ENCODE results near the gene SLC39A7. TPM values are rescaled to one million over a fixed set of nuclear protein-coding genes. Genes with fewer than 3 reads are reported as not detected.

The SLC39A7 gene
- total RNA-seq, 1 donor from 2014 or later = 46.0 TPM

- ATAC-seq (ENCODE audit: poor library complexity) (no peak), DNase-seq (no peak)
- intact Hi-C loops (cut with DNase I) = no loop called here
These were observed 32.4 kb upstream of the SLC39A7 start for GRCh38 chr6:33168284-33168601.

- DNase-seq = no peak
- no peak for ATAC-seq (ENCODE audit: poor library complexity)
- intact Hi-C loops (cut with DNase I) = no loop called here
These were observed 32.0 kb upstream of the SLC39A7 start for GRCh38 chr6:33168639-33169038.

DNA sequence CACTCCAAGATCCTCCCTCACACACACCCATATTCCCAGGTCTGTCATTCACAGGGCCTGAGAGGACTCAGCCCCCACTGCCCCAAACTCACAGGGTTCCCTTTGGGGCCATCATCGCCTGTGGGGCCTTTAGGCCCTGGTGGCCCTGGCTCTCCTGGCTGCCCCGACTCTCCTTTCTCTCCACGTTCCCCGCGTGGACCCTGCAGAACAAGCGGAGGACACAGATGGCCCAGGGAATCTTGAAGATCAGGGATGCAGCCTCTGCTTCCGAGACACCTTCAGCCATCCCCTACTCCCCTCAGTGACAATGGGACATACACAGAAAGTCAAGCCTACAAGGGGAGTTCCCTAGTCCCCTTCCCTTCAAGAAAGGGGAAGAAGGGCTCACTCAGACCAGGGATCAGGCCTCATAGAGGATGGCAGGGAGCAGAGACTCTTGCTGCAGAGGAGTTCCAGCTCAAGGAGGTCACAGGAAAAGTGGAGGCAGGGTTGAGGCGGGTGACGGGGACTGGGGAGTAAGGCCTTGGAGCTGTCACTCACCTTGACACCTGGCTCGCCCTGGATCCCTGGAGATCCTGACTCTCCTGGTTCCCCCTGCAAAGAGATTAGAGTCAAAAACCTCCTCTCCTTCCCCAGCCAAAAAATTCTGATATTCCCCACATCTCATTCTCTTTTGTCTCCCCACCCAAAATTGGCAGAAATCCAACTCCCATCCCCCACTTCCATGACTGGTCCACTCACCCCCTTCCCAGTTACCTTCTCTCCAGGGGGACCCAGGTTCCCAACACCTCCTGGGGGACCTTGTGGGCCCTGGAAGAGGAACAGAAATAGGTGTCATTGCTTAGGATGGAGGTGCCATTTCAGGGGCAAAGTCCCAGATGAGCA, 31.1 kb upstream of the SLC39A7 start:
- DNase-seq = no peak
- intact Hi-C loops (cut with DNase I) = no loop called here

DNA sequence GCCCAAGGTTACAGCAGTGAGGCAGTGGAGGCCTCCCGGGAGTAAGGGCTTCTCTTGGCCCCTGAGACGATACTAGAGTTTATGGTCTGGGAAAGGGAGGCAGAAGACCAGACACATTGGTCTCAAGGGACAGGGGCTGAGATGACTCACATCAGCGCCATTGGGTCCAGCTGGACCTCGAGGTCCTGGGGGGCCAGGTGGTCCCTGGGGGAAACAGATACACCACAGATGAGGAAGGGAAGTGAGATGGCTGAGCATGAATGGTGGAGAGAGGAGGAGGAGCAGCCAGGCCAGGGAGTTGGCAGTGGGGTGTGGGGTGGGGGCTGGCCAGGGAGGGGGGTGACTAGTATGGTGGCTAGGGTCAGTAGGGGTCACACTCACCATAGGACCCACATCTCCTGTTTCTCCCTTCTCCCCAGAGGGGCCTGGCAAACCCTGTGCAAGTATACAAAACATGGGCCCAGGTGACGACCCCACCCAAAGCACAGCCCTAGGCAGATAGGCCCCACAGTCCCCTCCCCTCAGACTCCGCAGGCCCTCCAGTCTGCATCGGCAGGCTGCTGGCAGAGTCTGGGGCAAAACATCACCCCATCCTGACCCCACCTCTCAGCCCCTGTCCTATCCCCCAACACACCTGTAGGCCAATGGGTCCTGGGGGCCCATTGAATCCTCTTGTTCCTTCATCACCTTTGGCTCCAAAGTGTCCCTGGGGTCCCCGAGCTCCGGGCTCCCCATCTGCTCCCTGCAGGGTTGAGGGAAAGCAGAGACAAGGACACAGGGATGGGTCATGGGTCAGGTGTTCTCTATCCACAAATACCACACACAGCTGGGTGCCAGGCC, 30.3 kb upstream of the SLC39A7 start:
- ATAC-seq (ENCODE audit: poor library complexity) (no peak), DNase-seq (no peak)
- intact Hi-C loops (cut with DNase I) = no loop called here

More for the DNA sequence above, 31.1 kb upstream of the SLC39A7 start:
- ATAC-seq (ENCODE audit: poor library complexity) = no peak

DNA sequence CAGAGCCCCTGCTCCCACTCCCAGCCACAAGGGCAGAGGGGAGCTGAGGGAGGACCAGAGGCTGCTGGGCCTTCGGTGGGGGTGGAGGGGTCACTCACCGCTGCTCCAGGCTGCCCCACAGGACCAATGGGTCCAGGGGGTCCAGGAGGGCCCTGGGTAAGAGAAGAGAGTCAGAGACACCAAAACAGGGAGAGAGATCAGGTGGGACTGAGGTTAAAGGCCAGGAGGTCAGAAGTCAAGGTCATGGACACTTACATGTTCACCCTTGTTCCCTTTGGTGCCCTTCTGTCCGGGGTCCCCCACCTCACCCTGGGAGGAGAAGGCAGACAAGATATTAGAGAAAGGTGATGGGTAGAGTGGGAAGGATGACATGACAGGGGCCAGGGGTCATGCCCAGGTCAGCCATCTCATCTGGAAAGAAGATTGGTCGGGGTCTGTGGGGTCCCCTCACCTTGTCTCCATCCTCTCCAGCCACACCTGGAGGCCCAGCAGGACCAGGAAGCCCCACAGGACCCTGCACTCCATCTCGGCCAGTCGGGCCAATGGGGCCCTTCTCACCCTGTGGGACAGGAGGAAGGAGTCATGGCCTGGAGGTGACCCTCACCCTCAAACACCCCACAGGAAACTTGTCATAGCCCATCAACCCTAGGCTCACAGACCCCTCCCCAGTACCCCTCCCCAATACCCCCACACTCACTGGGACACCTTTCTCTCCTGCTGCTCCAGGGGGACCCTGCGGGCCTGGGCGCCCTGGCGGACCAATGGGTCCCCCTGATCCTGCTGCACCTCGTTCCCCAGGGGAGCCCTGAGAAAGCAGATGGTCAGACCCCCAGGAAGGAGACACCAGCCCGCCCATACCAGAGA, 29.4 kb upstream of the SLC39A7 start:
- intact Hi-C loops (cut with DNase I) = no loop called here
- DNase-seq (no peak), ATAC-seq (ENCODE audit: poor library complexity) (no peak)

GRCh38 chr6:33171880-33172687, 28.6 kb upstream of the SLC39A7 start:
- DNase-seq (no peak), ATAC-seq (ENCODE audit: poor library complexity) (no peak)
- intact Hi-C loops (cut with DNase I) = no loop called here

DNA sequence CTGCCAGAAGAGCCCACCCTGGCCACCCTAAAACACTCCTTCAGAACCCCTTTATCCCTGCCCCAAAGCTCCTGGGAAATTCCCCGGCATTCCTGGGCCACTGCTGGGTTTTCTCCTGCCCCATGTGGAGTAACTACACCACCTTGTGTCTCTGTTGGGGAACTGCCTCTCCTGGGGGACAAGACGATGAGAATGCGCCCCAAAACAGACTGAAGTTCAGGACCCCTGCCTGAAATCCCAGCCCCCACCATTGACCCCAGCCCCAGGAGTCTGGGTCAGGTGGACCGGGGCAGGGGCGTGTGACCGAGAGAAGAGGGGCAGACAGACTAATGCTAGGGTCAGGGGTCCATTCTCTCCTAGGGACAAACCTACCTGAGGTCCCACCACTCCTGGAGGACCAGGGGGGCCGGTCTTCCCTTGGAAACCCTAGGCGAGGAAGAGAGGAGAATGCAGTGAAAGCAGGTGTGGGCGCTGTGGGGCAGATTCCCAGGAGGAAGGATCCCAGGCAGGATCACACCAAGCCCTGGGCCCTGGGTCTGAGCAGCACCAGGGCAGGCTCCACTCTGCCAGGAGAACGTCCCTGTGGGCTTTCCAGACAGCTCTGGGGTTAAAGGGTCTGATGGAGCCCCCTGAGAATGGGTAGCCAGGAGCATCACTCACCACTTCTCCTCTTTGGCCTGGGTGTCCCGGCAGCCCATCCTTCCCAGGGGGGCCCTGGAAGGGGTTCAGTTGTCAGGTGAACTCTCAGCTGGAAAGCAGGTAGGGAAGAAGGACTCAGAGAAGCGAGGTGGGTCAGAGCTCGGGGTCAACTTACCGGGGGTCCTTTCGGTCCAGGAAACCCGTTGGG, 27.8 kb upstream of the SLC39A7 start:
- ATAC-seq (ENCODE audit: poor library complexity) (peak; percentile 42), DNase-seq (no peak)
- intact Hi-C loops (cut with DNase I) = no loop called here

- intact Hi-C loops (cut with DNase I) = no loop called here
- no peak for DNase-seq
These were observed 27.0 kb upstream of the SLC39A7 start for GRCh38 chr6:33173535-33174180.

DNA sequence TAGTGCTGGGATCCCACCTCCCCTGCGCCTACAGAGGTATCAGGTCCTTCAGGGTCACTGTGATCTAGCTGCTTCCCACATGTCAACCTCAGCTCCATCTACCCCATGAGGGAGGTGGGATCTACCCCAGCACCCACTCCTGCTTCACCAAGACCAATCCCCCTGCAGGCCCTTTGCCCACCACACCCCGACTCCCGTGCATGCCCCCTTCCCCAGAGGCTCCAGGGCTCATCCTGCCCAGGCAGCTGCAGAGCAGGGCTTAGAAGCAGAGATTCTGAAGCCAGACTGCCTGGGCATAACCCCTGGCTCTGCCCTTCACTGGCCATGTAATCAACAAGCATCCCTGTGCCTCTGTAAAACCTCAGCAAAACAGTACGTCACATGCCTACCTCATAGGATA, 25.9 kb upstream of the SLC39A7 start:
- DNase-seq = no peak
- intact Hi-C loops (cut with DNase I) = no loop called here
- no peak for ATAC-seq (ENCODE audit: poor library complexity)

More at GRCh38 chr6:33173535-33174180, 27.0 kb upstream of the SLC39A7 start:
- ATAC-seq (ENCODE audit: poor library complexity) = no peak

GRCh38 chr6:33175436-33176069, 25.1 kb upstream of the SLC39A7 start:
- ATAC-seq (ENCODE audit: poor library complexity) (no peak), DNase-seq (no peak)
- intact Hi-C loops (cut with DNase I) = no loop called here

GRCh38 chr6:33176906-33177305, 23.8 kb upstream of the SLC39A7 start:
- intact Hi-C loops (cut with DNase I) = no loop called here
- DNase-seq = no peak
- no peak for ATAC-seq (ENCODE audit: poor library complexity)

- ATAC-seq (ENCODE audit: poor library complexity) (no peak), DNase-seq (no peak)
- intact Hi-C loops (cut with DNase I) = no loop called here
These were observed 22.9 kb upstream of the SLC39A7 start for GRCh38 chr6:33177552-33178446.

- no peak for DNase-seq
- intact Hi-C loops (cut with DNase I) = no loop called here
- no peak for ATAC-seq (ENCODE audit: poor library complexity)
These were observed 21.8 kb upstream of the SLC39A7 start for GRCh38 chr6:33178755-33179475.

DNA sequence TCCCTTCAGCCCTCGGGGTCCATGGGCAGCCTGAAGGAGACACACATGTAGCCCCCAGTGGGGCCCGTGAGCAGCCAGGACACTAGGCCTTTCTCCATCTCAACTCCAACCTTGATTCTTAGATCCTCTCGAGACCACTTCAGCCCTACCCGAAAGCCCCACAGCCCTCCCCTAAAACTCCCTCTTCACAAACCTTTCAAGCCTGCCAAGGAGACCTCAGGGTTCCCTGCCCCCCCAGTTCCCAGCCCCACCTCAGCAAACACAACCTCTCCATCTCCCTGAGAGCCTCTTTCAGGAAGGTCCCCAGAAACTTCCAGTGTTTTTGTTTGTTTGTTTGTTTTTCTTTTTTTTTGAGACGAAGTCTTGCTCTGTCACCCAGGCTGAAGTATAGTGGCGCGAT, 19.5 kb upstream of the SLC39A7 start:
- ATAC-seq (ENCODE audit: poor library complexity) (no peak), DNase-seq (no peak)
- intact Hi-C loops (cut with DNase I) = no loop called here

DNA sequence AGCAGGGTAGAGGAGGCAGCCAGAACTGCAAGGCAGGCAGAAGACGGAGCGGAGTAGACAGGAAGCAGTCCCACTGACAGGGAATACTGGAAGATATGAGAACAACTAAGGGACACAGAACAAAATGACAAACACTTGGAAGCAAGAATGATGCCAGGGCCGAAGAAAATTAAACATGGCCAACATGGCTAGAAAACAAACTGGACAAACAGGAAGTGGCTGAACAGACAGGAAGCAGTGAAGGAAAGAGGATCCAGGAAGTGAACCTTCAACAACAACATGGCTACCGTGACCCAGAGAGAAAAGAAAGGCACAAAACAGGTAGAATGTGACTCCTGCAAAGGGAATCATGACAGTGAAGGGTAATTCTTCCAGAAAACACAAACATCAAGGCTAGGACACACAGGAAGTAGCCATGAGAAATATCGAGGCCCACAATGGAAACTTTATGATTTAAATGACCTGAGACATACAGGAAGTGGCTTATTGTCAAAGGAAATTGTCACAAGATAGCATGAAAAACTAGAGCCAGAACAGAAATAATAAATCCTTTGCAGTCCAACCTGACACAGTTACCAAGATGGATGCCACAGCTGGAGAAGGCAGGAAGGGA, 17.5 kb upstream of the SLC39A7 start:
- DNase-seq = no peak
- intact Hi-C loops (cut with DNase I) = no loop called here

More for the DNA sequence above, 17.5 kb upstream of the SLC39A7 start:
- no peak for ATAC-seq (ENCODE audit: poor library complexity)

Data from Right ventricle myocardium superior (tissue), 1 donor.